ENCODE measurements around the gene ARHGAP26.

Gene ARHGAP26

GRCh38 chr5:143025376-143025775 lies 255.2 kb downstream of the ARHGAP26 start:
- no peak for DNase-seq

GRCh38 chr5:143025971-143026370 lies 255.8 kb downstream of the ARHGAP26 start:
- DNase-seq, result no peak

GRCh38 chr5:143026380-143026779 lies 256.2 kb downstream of the ARHGAP26 start:
- no peak for DNase-seq

- DNase-seq, result no peak
These were observed 259.1 kb downstream of the ARHGAP26 start for GRCh38 chr5:143029293-143029692.

- no peak for DNase-seq
These were observed 260.2 kb downstream of the ARHGAP26 start for GRCh38 chr5:143030349-143030748.

- no peak for DNase-seq
These were observed 261.8 kb downstream of the ARHGAP26 start for GRCh38 chr5:143031781-143032580.

- no peak for DNase-seq
These were observed 262.3 kb downstream of the ARHGAP26 start for GRCh38 chr5:143032581-143032836.

GRCh38 chr5:143033535-143034250 lies 263.5 kb downstream of the ARHGAP26 start:
- no peak for DNase-seq

GRCh38 chr5:143036146-143036927 lies 266.2 kb downstream of the ARHGAP26 start:
- DNase-seq, result no peak

- DNase-seq, result no peak
These were observed 266.9 kb downstream of the ARHGAP26 start for GRCh38 chr5:143037071-143037470.

GRCh38 chr5:143037708-143038107 lies 267.5 kb downstream of the ARHGAP26 start:
- no peak for DNase-seq

GRCh38 chr5:143040622-143041021 lies 270.4 kb downstream of the ARHGAP26 start:
- DNase-seq, result no peak

- no peak for DNase-seq
These were observed 271.3 kb downstream of the ARHGAP26 start for GRCh38 chr5:143041461-143041860.

- DNase-seq, result no peak
These were observed 272.0 kb downstream of the ARHGAP26 start for GRCh38 chr5:143041972-143042770.

- DNase-seq, result no peak
These were observed 274.1 kb downstream of the ARHGAP26 start for GRCh38 chr5:143044265-143044664.

- no peak for DNase-seq
These were observed 274.9 kb downstream of the ARHGAP26 start for GRCh38 chr5:143045062-143045461.

GRCh38 chr5:143046314-143046713 lies 276.1 kb downstream of the ARHGAP26 start:
- no peak for DNase-seq

- no peak for DNase-seq
These were observed 276.9 kb downstream of the ARHGAP26 start for GRCh38 chr5:143047091-143047490.

GRCh38 chr5:143050183-143050582 lies 280.0 kb downstream of the ARHGAP26 start:
- DNase-seq, result no peak

- no peak for DNase-seq
These were observed 281.3 kb downstream of the ARHGAP26 start for GRCh38 chr5:143051244-143052058.

- no peak for DNase-seq
These were observed 282.9 kb downstream of the ARHGAP26 start for GRCh38 chr5:143052967-143053682.

Data from activated CD4-positive, alpha-beta T cell treated with anti-CD3 and anti-CD28 coated beads for 1 hour (primary cell).